Left colon (tissue), 2 donors: ENCODE data around the gene UBE3C. TPM values are rescaled to one million over a fixed set of nuclear protein-coding genes. Genes with fewer than 3 reads are reported as not detected.
"Not testable (repeated sequence)": the region's sequence is repeated elsewhere in the genome, so short reads cannot be mapped to it uniquely, and the experiment has no call there.

Experiments used
- ATAC-seq: fragments of 200-7000 bp; cut with Tn5 transposase; one replicate; pipeline ENCODE4 v1.9.1; 2020; ENCODE audit warnings: mild to moderate bottlenecking, moderate library complexity
- DNase-seq, 2 donors: peaks; one replicate each; pipeline ENCODE4 v3.0.0-alpha.2; 2020
- intact Hi-C, 2 donors: fragments of 100-400 bp; cut with DNase I in 1 of 2; cut with micrococcal nuclease in 1 of 2; formaldehyde crosslinking; loops; one replicate each; pipeline versions ENCODE4 v1.11.2 to v1.14.0; 2022; cut with DNase I, micrococcal nuclease
- total RNA-seq, 2 donors: library from RNA; stranded (reverse); fragmentation: NEBNext Ultra II Directional; extraction: Animal tissue kit (Norgen Biotek cat#: 25700); gene quantifications; one replicate each; pipeline ENCODE4 v1.2.1, GENCODE V29; 2021
- donor health status: DM: no; HTN: no; CAD: no.
- donor health status: DM: yes; HTN: yes; CAD: no.

UBE3C gene
- total RNA-seq, 2 donors from 2014 or later, result 54.4 to 71.8 TPM

DNA sequence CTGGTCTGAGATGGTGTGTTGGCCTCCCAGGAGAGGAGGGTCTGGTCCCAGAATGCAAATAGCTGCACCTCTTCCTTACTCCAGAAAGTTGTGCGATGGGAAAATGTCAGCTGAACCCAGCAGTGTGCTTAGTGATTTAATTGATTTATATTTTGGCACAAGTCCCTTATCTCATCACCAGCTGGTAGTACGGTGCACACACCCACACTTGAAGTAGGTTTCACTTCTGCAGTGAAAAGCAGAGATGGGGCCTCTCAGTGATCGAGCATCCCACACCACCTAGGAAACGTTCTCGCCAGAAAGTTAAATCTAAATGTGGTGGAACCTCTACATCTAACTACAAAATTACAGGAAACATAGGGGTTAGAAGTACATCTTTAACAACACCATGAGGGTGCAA lies 80.4 kb downstream of the UBE3C start:
- intact Hi-C loops, result no loop called here
- ATAC-seq (no peak), DNase-seq (no peak)

DNA sequence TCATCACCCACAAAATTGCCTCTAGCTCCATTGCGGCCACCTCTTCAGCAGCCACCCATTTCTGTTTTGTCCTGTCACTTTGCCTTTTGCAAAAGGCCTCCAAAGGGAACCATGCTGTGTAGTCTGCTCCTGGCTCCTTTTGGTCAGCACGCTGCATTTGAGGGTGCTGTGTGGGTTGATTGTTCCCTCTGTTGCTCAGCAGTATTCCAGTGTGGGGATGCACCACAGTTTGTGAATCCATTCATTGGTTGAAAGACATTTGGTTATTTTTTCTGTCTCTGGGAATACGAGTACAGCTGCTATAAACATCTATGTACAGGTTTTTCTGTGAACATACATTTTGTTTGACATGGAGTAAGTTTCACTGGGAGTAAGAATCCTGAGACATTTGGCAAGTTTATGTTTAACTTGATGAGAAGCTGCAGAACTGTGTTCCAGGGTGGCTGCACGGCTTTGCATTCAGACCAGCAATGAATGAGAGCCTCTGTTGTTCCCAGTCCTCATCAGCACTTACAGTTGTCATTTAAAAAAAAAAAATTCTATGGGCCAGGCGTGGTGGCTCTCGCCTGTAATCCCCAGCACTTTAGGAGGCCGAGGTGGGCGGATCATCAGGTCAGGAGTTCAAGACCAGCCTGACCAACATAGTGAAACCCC lies 82.3 kb downstream of the UBE3C start:
- ATAC-seq (no peak), DNase-seq (no peak)
- intact Hi-C loops, result no loop called here

DNA sequence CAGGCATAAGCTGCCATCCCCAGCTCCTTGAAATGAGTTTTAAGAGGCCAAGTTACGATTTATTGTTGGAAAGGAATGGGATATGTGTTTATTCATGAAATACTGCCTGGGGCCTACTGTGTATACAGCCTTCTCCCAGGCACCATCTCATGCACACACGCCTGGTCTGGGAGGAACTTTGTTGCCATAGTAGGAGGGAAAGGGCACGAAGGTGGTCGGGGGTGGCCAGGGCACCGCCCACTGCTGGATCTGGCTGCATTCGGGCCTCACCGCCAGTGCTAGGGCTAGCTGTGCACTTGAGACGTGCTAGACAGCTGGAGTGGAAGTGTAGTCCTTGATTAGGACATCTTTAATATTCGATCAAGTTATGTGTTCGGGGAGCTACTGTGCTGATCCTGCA lies 84.0 kb downstream of the UBE3C start:
- intact Hi-C loops, result no loop called here
- no peak for ATAC-seq

DNA sequence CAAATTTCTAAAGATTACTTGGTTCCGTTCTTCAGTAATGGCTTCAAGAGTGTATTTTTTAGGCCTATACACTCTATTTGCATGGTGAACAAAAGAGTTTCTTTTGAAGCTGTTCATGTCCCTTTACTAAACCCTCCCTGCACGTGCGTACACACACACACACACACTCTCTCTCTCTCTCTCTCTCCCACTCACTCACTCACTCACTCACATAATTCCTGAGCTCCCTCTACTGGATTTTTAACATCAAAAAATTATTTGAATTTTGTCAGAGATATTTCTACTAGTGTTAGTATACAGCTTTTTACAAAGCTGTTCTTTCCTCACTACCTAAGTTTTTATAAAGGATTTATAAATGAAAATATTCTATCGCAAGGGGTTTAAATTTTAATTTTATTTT lies 85.9 kb downstream of the UBE3C start:
- intact Hi-C loops, result no loop called here
- ATAC-seq (no peak), DNase-seq (no peak)

More for the DNA sequence above, 84.0 kb downstream of the UBE3C start:
- DNase-seq, result no peak

DNA sequence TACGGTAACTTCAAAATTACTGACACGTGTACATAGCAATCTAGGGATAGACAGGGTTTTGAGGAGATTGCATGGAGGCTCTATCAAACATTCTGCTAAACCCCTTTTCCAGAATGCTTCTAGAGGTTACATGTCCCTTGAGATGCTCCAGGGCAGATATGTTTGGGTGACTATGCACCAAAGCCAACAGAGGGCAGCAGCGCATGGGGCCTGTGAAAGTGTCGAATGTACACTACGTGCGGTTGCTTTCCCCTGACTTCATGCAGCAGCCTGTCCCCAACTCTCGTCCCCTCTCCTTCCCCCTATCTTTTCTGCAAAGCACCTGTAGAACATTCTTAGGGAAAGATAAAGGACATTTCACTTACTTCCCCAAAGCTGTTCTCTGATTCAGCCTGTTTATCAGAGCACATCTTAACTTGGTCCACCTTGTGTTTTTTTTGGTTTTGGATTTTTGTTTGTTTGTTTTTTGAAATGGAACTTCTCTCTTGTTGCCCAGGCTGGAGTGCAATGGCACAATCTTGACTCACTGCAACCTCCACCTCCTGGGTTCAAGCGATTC lies 90.2 kb downstream of the UBE3C start:
- no peak for DNase-seq
- intact Hi-C loops, result no loop called here
- ATAC-seq, result peak; percentile 35

DNA sequence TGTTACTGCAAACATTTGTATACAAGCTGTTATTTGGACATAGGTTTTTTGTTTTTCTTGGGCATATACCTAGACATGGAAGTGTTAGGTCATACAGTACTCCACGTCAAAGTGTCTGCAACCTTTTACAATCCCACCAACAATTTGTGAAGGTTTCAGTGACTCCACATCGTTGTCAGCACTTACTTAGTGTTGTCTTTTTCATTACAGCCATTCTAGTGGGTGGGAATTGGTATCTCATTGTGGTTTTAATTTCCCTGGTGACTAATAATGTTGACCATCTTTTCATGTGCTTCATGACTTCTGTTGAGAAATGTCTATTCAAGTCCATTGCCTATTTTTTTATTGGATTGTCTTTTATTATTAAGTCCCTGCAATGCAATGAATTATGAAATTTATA lies 95.0 kb downstream of the UBE3C start:
- ATAC-seq (no peak), DNase-seq (no peak)
- intact Hi-C loops, result no loop called here

DNA sequence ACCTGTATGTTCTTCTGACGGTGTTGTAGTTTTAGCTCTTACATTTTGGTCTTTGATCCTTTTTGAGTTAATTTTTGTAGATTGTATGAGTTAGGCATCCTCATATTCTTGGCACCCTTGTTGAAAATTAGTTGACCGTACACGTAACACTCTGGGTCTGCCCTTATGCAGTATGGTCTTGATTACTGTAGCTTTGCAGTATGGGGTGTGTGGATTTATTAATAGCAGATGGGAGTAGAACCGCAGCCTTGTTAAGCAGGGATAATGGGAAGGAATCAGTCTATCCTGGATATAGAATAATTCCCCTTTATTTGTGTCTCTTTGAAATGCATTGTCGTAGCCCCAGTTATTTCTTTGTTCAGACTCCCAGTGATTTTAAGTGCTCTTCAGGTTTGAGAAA lies 95.5 kb downstream of the UBE3C start:
- ATAC-seq, result no peak
- intact Hi-C loops, result no loop called here

DNA sequence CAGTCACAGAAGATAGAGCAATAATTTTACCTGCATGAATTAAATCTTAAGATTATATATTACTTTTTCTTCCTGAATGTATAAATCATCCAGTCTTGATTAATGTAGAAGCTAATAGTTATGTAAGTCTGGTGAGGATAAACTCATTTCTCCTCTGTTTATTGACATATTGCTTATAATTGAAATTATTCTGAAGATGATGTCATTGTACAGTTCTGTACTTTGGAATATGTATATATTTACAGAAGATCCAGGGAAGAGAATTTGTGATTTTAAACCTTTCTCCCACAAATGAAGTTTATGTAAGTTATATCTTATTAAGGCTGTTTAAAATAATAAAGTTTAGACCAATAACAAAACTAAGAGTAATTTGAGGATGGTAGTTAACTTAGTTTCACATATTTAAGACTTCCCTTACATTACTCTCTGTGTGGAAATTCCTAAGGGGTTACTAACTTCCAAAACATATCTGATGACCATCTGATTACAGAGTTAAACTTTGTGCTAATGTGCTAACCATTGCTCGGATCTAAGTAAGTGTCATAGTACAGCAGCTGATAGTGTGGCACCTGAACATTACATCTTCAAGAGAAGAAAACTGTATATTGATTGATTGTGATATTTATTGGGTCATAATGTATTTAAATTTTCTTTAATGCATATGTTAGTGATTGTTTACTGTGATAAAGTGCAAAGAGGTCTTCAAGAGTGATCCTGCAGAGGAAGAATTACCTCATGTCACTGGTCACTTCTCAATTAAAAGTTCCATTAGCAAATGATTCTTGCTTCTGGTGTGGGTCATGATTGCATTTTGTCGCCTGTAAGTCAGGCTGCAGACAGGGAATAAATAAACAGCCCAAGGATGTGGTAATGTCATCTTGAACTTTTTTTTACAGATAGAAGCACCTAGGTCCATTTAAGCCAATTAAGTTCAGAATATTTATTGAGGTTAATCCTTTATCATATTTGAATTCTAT lies 96.9 kb downstream of the UBE3C start:
- intact Hi-C loops, result no loop called here
- DNase-seq, result no peak
- ATAC-seq, result no peak

More for the DNA sequence above, 95.5 kb downstream of the UBE3C start:
- DNase-seq, result no peak

DNA sequence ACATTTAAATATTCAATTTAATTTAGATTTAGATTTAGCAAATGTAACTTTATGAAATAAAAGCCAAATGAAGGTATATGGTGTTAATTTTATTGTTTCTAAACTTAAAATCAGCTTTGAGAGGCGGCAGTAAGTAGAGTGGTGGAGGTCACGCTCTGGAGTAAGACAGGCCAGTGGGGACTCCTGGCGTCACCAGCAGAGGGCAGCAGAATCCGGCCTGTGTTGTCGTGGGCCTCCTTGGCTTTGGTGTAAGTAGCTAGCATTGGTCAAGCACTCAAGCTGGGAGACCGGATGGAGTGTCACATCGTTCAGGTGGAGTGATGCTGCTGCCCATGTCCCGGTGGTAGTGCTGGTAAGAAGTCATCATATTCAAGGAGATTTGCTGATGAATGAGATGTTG lies 99.4 kb downstream of the UBE3C start:
- intact Hi-C loops, result no loop called here
- ATAC-seq (no peak), DNase-seq (no peak)

DNA sequence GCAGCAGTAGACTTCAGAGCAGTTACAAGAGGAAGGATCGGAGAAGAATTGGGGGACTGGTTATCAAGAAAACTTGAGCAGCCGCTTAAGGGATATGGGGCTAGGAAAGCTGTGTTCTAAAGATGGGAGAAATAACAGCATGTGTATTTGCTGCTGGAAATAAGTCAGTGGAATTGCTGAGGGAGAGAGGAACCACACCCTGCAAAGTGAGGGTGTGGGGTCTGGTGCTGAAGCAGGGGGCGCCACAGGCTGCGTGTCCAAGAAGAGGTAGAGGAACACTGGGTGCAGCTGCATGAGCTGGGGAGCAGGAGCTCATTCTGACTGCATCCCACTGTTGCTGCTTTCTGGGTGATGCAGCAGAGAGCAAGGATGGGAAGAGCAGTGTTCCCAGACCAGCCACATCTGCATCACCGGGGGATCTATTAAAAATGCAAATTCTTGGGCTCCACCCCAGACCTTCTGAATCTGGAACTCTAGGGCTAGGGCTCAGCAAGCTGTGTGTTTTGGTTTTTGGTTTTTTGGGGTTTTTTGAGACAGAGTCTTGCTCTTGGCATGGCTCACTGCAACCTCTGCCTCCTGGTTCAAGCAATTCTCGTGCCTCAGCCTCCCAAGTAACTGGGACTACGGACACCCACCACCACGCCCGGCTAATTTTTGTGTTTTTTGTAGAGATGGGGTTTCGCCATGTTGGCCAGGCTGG lies 101.0 kb downstream of the UBE3C start:
- no peak for ATAC-seq
- intact Hi-C loops, result no loop called here
- no peak for DNase-seq

DNA sequence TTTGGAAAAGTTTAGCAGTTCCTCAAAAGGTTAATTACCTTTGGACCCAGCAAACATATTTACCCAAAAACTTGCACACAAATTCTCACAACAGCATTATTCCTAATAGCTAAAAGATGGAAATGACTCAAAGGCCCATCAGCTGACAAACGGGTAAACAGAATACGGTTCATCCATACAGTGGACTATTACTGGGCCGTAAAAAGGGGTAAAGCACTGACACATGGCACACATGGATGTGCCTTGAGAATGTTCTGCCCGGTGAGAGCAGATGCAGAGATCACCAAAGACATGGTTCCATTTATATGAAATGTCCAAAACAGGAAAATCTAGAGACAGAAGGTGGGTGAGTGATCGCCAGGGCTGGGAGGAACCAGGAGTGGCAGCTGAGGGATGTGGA lies 102.9 kb downstream of the UBE3C start:
- DNase-seq (no peak), ATAC-seq (no peak)
- intact Hi-C loops, result no loop called here

DNA sequence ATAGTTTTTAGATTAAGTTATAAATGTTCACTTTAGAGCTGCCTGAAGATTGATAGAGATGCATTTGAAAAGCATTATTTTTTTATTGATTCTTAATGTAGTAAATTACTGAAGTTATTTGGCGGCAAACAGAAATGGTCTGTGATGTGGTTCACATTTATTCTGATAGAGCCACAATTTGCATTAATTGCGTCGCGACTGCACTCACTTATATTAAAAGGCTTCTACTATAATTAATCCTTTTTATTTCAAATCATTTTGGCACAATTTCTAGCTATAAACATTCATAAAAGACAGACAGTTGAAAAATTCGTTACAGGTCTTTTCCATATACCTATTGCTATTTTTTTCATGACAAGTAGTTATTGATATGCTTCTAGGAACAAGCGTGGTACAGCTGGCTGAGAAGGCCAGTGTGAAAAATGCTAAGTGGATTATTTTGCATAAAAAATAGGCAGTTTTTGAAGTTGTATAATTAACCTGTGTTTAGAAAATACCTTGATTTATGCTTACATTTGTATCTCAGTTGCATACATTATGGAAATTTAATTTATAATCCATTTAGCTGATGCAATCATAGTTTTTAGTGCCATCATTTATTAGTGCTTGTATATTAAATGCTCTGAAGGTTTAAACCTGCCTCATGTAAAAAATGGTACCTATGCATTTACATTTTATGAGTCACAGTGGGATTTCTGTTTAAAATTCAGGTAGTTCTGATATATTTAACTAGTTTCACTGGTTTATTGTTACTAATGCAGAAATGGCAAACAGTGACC lies 106.0 kb downstream of the UBE3C start:
- ATAC-seq, result no peak
- intact Hi-C loops, result no loop called here

DNA sequence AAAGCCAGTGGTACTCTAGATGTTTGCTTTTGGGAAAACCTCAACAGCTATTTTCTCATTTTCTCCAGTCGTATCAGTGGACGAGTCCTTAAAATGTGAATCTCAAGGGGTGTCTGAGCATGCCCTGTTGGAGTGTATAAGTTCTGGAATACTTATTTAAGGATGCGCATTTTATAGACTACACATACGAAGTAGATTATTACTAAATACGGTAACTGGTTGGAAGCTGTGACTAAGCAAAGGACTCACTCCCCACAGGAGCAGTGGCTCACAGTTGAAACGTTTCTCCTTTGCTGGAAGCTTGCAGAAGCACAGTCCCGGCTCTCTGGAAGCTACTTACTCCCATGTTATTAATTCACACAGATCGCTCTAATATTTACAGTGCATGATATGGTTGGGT lies 107.3 kb downstream of the UBE3C start:
- no peak for DNase-seq
- intact Hi-C loops, result no loop called here
- ATAC-seq, result no peak

More for the DNA sequence above, 106.0 kb downstream of the UBE3C start:
- DNase-seq, result no peak

DNA sequence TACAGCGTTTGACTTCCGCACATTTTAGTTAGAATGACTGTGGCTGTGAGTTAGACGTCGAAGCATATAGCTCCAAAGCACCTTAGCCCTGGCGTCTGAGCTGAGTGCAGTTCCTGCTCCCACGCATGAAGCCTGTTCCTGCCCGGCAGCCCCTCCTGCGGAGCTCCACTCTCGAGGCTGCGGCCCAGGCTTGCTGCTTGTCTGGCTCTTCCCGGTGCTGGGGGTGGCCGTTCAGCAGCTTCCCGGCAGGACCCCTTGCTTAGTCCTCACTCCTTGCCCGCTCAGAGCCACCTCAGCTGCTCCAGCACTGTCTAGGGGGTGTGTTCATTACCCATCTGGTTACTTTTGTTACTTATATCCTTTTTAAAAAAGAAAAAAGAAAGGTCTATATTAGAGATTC lies 109.9 kb downstream of the UBE3C start:
- ATAC-seq (no peak), DNase-seq (no peak)
- intact Hi-C loops, result no loop called here

DNA sequence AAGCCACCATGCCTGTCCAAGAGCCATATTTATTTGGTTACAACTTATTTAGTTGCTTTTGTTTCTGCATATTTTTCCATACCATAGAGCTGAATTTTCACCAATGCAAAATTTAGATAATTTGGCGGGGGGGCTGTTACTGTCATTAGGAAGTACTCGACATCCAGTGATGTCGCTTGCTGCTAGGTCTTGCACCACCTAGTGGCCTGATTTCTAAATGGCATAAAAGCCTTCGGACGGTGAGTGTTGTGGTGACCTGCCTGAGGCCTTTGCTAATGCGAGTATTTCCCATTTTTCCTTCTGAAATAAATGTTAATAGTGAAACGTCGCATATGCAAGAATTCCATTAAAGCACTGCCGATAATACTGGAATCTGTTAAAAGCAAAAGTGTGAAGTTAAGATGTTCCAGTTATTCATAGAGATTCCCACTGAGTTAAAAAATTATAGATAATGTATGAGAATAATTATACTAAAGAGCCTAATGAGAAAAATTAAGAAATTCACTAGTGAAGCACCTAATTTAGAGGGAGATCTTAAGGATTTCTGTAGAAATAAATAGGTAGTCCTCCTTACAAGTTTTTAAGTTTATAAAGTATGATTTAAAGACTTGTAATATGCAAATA lies 112.0 kb downstream of the UBE3C start:
- intact Hi-C loops, result no loop called here
- ATAC-seq, result peak; percentile 66
- peak in 1 of 2 donors; percentile 28 for DNase-seq

DNA sequence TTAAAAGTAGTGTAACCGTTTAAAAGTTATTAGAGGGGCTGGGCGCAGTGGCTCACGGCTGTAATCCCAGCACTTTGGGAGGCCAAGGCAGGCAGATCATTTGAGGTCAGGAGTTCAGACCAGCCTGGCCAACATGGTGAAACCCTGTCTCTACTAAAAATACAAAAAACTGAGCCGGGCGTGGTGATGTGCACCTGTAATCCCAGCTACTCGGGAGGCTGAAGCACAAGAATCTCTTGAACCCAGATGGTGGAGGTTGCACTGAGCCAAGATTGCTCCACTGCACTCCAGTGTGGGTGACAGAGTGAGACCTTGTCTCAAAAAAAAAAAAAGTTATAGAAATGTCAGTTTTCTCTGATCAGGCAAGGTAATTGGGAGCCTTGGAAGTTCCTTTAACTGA lies 113.1 kb downstream of the UBE3C start:
- intact Hi-C loops, DNase-seq, ATAC-seq: not testable (repeated sequence)

DNA sequence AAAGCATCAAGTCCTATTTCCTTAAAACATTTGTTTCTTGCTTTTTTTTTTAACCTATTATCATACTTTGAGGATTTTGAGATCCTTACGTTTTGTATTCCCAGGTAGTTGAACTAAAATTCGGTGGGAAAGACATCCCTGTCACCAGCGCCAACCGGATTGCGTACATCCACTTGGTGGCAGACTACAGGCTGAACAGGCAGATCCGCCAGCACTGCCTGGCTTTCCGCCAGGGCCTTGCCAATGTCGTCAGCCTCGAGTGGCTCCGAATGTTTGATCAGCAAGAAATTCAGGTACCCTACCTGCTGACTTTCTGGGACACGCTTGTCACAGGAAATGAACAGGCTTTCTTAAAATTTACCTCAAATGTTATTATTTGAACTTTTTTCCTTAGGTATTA lies 115.1 kb downstream of the UBE3C start:
- intact Hi-C loops, result no loop called here
- peak; percentile 54 to 79 for DNase-seq
- peak; percentile 79 for ATAC-seq

DNA sequence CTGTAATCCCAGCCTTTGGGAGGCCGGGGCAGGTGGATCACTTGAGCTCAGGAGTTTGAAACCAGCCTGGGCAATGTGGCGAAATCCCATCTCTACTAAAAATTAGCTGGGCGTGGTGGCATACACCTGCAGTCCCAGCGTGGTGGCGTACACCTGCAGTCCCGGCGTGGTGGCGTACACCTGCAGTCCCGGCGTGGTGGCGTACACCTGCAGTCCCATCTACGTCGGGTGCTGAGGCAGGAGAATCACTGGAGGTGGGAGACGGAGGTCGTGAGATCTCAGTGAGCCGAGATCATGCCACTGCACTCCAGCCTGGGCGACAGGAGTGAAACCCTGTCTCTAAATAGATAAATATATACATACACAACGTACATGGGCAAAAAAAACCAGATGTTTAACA lies 116.1 kb downstream of the UBE3C start:
- intact Hi-C loops, ATAC-seq, DNase-seq: not testable (repeated sequence)
